CD4-positive, alpha-beta memory T cell (primary cell): ENCODE data around the gene HOOK1. TPM values are rescaled to one million over a fixed set of nuclear protein-coding genes. Genes with fewer than 3 reads are reported as not detected.
"Not testable (repeated sequence)": the region's sequence is repeated elsewhere in the genome, so short reads cannot be mapped to it uniquely, and the experiment has no call there.

Source experiments
- CTCF ChIA-PET: fragments of 350-600 bp; sonication (Branson Sonifier 250); formaldehyde crosslinking; loops from one replicate; lab custom pipeline; 2021; ENCODE audit warnings: inconsistent platforms; ENCODE audit not compliant: partially characterized antibody; lab: Charles Lee
- POLR2A ChIA-PET: fragments of 350-600 bp; sonication (Branson Sonifier 250); formaldehyde crosslinking; loops from one replicate; lab custom pipeline; 2021; ENCODE audit not compliant: partially characterized antibody; lab: Charles Lee
- DNase-seq, 5 donors: peaks; one replicate each; pipeline versions ENCODE4 v3.0.0 to v3.0.0-alpha.2; 2020 to 2022; ENCODE audit warnings: mixed read lengths in 1 of 5
- H3K27ac ChIP-seq: one replicate; pipeline ENCODE4 v1.7.0; 2013; ENCODE audit warnings: low read depth, low read length
- H3K27me3 ChIP-seq: 2 replicates; pipeline ENCODE4 v1.7.0; 2013; ENCODE audit warnings: mild to moderate bottlenecking, low read length, moderate library complexity; ENCODE audit not compliant: insufficient read depth
- H3K36me3 ChIP-seq: 2 replicates; pipeline ENCODE4 v1.7.0; 2013; ENCODE audit warnings: mild to moderate bottlenecking, low read length, moderate library complexity; ENCODE audit not compliant: insufficient read depth
- H3K4me1 ChIP-seq: 2 replicates; pipeline ENCODE4 v1.7.0; 2013; ENCODE audit warnings: mild to moderate bottlenecking, low read length, moderate library complexity; ENCODE audit not compliant: insufficient read depth
- H3K4me3 ChIP-seq, 2 donors: one replicate each; pipeline ENCODE4 v1.7.0; 2013; ENCODE audit warnings: low read length in 2 of 2, mild to moderate bottlenecking in 1 of 2
- H3K9me3 ChIP-seq, 2 donors: one replicate each; pipeline ENCODE4 v1.7.0; 2013; ENCODE audit warnings: low read length in 2 of 2, control low read depth in 1 of 2; ENCODE audit not compliant: control insufficient read depth in 1 of 2
- H3K27ac Mint-ChIP-seq, 7 donors: one replicate each; pipeline ENCODE4 v1.8.0; 2020 to 2021; ENCODE audit warnings: mixed read lengths in 7 of 7, mild to moderate bottlenecking in 6 of 7, inconsistent platforms in 3 of 7, moderate library complexity in 3 of 7
- H3K27me3 Mint-ChIP-seq, 2 donors: one replicate each; pipeline ENCODE4 v1.8.0; 2020 to 2021; ENCODE audit warnings: mixed read lengths in 2 of 2
- H3K36me3 Mint-ChIP-seq, 2 donors: one replicate each; pipeline ENCODE4 v1.8.0; 2020 to 2021; ENCODE audit warnings: mixed read lengths in 2 of 2, inconsistent platforms in 1 of 2, mild to moderate bottlenecking in 1 of 2
- H3K4me1 Mint-ChIP-seq, 4 donors: one replicate each; pipeline ENCODE4 v1.8.0; 2020 to 2021; ENCODE audit warnings: mixed read lengths in 4 of 4, mild to moderate bottlenecking in 1 of 4
- H3K4me3 Mint-ChIP-seq, 8 donors: one replicate each; pipeline ENCODE4 v1.8.0; 2020 to 2021; ENCODE audit warnings: mixed read lengths in 8 of 8, mild to moderate bottlenecking in 7 of 8, moderate library complexity in 6 of 8, inconsistent platforms in 3 of 8
- H3K9me3 Mint-ChIP-seq, 8 donors: one replicate each; pipeline ENCODE4 v1.8.0; 2020 to 2021; ENCODE audit warnings: mixed read lengths in 8 of 8, mild to moderate bottlenecking in 5 of 8, inconsistent platforms in 3 of 8, moderate library complexity in 1 of 8
- intact Hi-C: fragments of 100-400 bp; cut with micrococcal nuclease; formaldehyde crosslinking; loops from one replicate; pipeline ENCODE4 v1.15.1; 2023
- polyA plus RNA-seq, 2 donors: library from polyadenylated mRNA; unstranded; fragments of 300-500 nt; fragmentation: Illumina TruSeq; gene quantifications; one replicate each; pipeline ENCODE4 v1.2.3, GENCODE V29; 2021
- total RNA-seq, 2 experiments: library from RNA; stranded (reverse); gene quantifications; one replicate each; pipeline ENCODE4 v1.2.3, GENCODE V29; 2021

Gene HOOK1
- total and polyA plus RNA-seq, 4 experiments from 2014 or later, result 9.3 to 19.2 (median 13.3) TPM

GRCh38 chr1:59827055-59827643 is 12.4 kb downstream of the HOOK1 start:
- no peak overlapping the region for H3K4me3 Mint-ChIP-seq
- no peaks in the 10 kb centered on the region for H3K36me3 ChIP-seq
- H3K4me1 ChIP-seq, result no peaks in the 10 kb centered on the region
- intact Hi-C loops, result no loop called here
- H3K4me3 ChIP-seq, result no peak overlapping the region
- no peaks in the 10 kb centered on the region for H3K9me3 Mint-ChIP-seq
- H3K4me1 Mint-ChIP-seq, result peaks cover 0 to 2% (median 0%) of the 10 kb centered on the region in 4 donors
- H3K9me3 ChIP-seq, result no peaks in the 10 kb centered on the region
- no peak overlapping the region for H3K27ac Mint-ChIP-seq
- H3K36me3 Mint-ChIP-seq, result peaks cover 9 to 13% of the 10 kb centered on the region in 2 donors
- no peaks in the 10 kb centered on the region for H3K27me3 ChIP-seq
- H3K27ac ChIP-seq, result no peak overlapping the region
- POLR2A ChIA-PET, result no interaction called here
- DNase-seq, result no peak
- no peaks in the 10 kb centered on the region for H3K27me3 Mint-ChIP-seq
- CTCF ChIA-PET, result no interaction called here

GRCh38 chr1:59828160-59828559 is 13.4 kb downstream of the HOOK1 start:
- ChIA-PET CTCF (no interaction called here), POLR2A (no interaction called here)
- Histone ChIP-seq H3K27me3 (no peaks in the 10 kb centered on the region), H3K4me1 (no peaks in the 10 kb centered on the region), H3K9me3 (no peaks in the 10 kb centered on the region), H3K27ac (no peak overlapping the region), H3K36me3 (no peaks in the 10 kb centered on the region), H3K4me3 (no peak overlapping the region)
- Mint-ChIP-seq H3K9me3 (no peaks in the 10 kb centered on the region), H3K27me3 (no peaks in the 10 kb centered on the region), H3K4me1 (peaks cover 0 to 2% (median 0%) of the 10 kb centered on the region in 4 donors), H3K4me3 (no peak overlapping the region), H3K27ac (no peak overlapping the region), H3K36me3 (peaks cover 9 to 13% of the 10 kb centered on the region in 2 donors)
- intact Hi-C loops, result no loop called here
- no peak for DNase-seq

GRCh38 chr1:59831529-59831928 is 16.8 kb downstream of the HOOK1 start:
- POLR2A ChIA-PET, result no interaction called here

GRCh38 chr1:59833022-59833421 is 18.3 kb downstream of the HOOK1 start:
- Mint-ChIP-seq H3K27ac (no peak overlapping the region), H3K9me3 (peaks cover 0 to 3% (median 0%) of the 10 kb centered on the region in 8 donors), H3K4me3 (no peak overlapping the region), H3K4me1 (no peaks in the 10 kb centered on the region), H3K27me3 (no peaks in the 10 kb centered on the region), H3K36me3 (peaks cover 18 to 24% of the 10 kb centered on the region in 2 donors)
- POLR2A ChIA-PET, result no interaction called here
- H3K27me3 ChIP-seq, result no peaks in the 10 kb centered on the region
- H3K4me1 ChIP-seq, result no peaks in the 10 kb centered on the region
- no peak overlapping the region for H3K27ac ChIP-seq
- CTCF ChIA-PET, result no interaction called here
- intact Hi-C loops, result no loop called here
- H3K4me3 ChIP-seq, result no peak overlapping the region
- no peaks in the 10 kb centered on the region for H3K9me3 ChIP-seq
- no peaks in the 10 kb centered on the region for H3K36me3 ChIP-seq
- no peak for DNase-seq

More at GRCh38 chr1:59831529-59831928, 16.8 kb downstream of the HOOK1 start:
- Histone ChIP-seq H3K4me3 (no peak overlapping the region), H3K36me3 (no peaks in the 10 kb centered on the region), H3K27ac (no peak overlapping the region), H3K27me3 (no peaks in the 10 kb centered on the region), H3K4me1 (no peaks in the 10 kb centered on the region), H3K9me3 (no peaks in the 10 kb centered on the region)
- Mint-ChIP-seq H3K27me3 (no peaks in the 10 kb centered on the region), H3K4me3 (no peak overlapping the region), H3K9me3 (no peaks in the 10 kb centered on the region), H3K36me3 (peaks cover 14 to 19% of the 10 kb centered on the region in 2 donors), H3K4me1 (no peaks in the 10 kb centered on the region), H3K27ac (no peak overlapping the region)
- intact Hi-C loops, result no loop called here
- DNase-seq, result no peak
- CTCF ChIA-PET, result no interaction called here

GRCh38 chr1:59833991-59834390 is 19.2 kb downstream of the HOOK1 start:
- no peaks in the 10 kb centered on the region for H3K4me1 Mint-ChIP-seq
- H3K36me3 Mint-ChIP-seq, result peaks cover 26 to 32% of the 10 kb centered on the region in 2 donors
- H3K27me3 Mint-ChIP-seq, result no peaks in the 10 kb centered on the region
- DNase-seq, result no peak
- no peaks in the 10 kb centered on the region for H3K9me3 ChIP-seq
- H3K36me3 ChIP-seq, result no peaks in the 10 kb centered on the region
- no peak overlapping the region for H3K27ac Mint-ChIP-seq
- H3K27ac ChIP-seq, result no peak overlapping the region
- H3K4me3 ChIP-seq, result no peak overlapping the region
- no peaks in the 10 kb centered on the region for H3K27me3 ChIP-seq
- POLR2A ChIA-PET, result no interaction called here
- H3K4me3 Mint-ChIP-seq, result no peak overlapping the region
- CTCF ChIA-PET, result no interaction called here
- intact Hi-C loops, result no loop called here
- H3K9me3 Mint-ChIP-seq, result peaks cover 0 to 3% (median 0%) of the 10 kb centered on the region in 8 donors
- H3K4me1 ChIP-seq, result no peaks in the 10 kb centered on the region

GRCh38 chr1:59837857-59838256 is 23.1 kb downstream of the HOOK1 start:
- H3K36me3 ChIP-seq, H3K27ac Mint-ChIP-seq, H3K27me3 Mint-ChIP-seq, DNase-seq, CTCF ChIA-PET, H3K9me3 ChIP-seq, H3K4me1 ChIP-seq, POLR2A ChIA-PET, H3K4me1 Mint-ChIP-seq, intact Hi-C loops, H3K4me3 Mint-ChIP-seq, H3K27me3 ChIP-seq, H3K4me3 ChIP-seq, H3K9me3 Mint-ChIP-seq, H3K27ac ChIP-seq: not testable (repeated sequence)
- peaks cover 45 to 51% of the 10 kb centered on the region in 2 donors for H3K36me3 Mint-ChIP-seq

GRCh38 chr1:59845091-59845490 is 30.3 kb downstream of the HOOK1 start:
- Mint-ChIP-seq H3K9me3 (no peaks in the 10 kb centered on the region), H3K4me3 (no peak overlapping the region), H3K27ac (peak overlapping the region in 1 of 7 donors; percentile 37), H3K27me3 (no peaks in the 10 kb centered on the region), H3K36me3 (peaks cover 52 to 63% of the 10 kb centered on the region in 2 donors), H3K4me1 (peaks cover 0 to 6% (median 0%) of the 10 kb centered on the region in 4 donors)
- Histone ChIP-seq H3K4me3 (no peak overlapping the region), H3K9me3 (no peaks in the 10 kb centered on the region), H3K36me3 (peaks cover 4% of the 10 kb centered on the region), H3K4me1 (no peaks in the 10 kb centered on the region), H3K27ac (no peak overlapping the region), H3K27me3 (no peaks in the 10 kb centered on the region)
- intact Hi-C loops, result no loop called here
- ChIA-PET CTCF (no interaction called here), POLR2A (no interaction called here)
- no peak for DNase-seq
